HG03558 (cell line): ENCODE data around the gene STAT6.

Source experiments
- ATAC-seq: cut with Tn5 transposase; IDR thresholded peaks from one replicate; pipeline ENCODE4 v1.9.1; 2021; ENCODE audit warnings: moderate number of reproducible peaks; ENCODE audit not compliant: unreplicated experiment; ENCODE audit errors: extremely low read depth

Gene STAT6

GRCh38 chr12:57111031-57111734 is at the start of gene STAT6:
TSS of gene STAT6 (minus strand) at chr12:57111362. CDS start at chr12:57108278, 3,084 bp downstream.
- ATAC-seq: no peak

GRCh38 chr12:57160741-57161140 is 49.6 kb upstream of the STAT6 start:
- no peak for ATAC-seq

- ATAC-seq: no peak
Measured at GRCh38 chr12:57160040-57160439, 48.9 kb upstream of the STAT6 start.

- ATAC-seq: no peak
Measured at GRCh38 chr12:57159311-57159710, 48.1 kb upstream of the STAT6 start.

GRCh38 chr12:57158665-57159064 is 47.5 kb upstream of the STAT6 start:
- ATAC-seq: no peak

GRCh38 chr12:57158186-57158585 is 47.0 kb upstream of the STAT6 start:
- ATAC-seq: no peak

GRCh38 chr12:57157588-57158173 is 46.5 kb upstream of the STAT6 start:
- ATAC-seq: no peak

GRCh38 chr12:57156701-57157403 is 45.7 kb upstream of the STAT6 start:
- ATAC-seq: no peak

- no peak for ATAC-seq
Measured at GRCh38 chr12:57154804-57155434, 43.8 kb upstream of the STAT6 start.

- ATAC-seq: no peak
Measured at GRCh38 chr12:57154076-57154475, 42.9 kb upstream of the STAT6 start.

GRCh38 chr12:57153415-57153997 is 42.3 kb upstream of the STAT6 start:
- ATAC-seq: no peak

- no peak for ATAC-seq
Measured at GRCh38 chr12:57152639-57153038, 41.5 kb upstream of the STAT6 start.

- no peak for ATAC-seq
Measured at GRCh38 chr12:57151741-57152630, 40.8 kb upstream of the STAT6 start.

- no peak for ATAC-seq
Measured at GRCh38 chr12:57150400-57151000, 39.3 kb upstream of the STAT6 start.

- no peak for ATAC-seq
Measured at GRCh38 chr12:57149245-57149900, 38.2 kb upstream of the STAT6 start.

GRCh38 chr12:57148469-57149244 is 37.5 kb upstream of the STAT6 start:
- ATAC-seq: no peak

GRCh38 chr12:57146961-57147944 is 36.1 kb upstream of the STAT6 start, which contains the start of gene LRP1-AS:
TSS of gene LRP1-AS (minus strand) at chr12:57147619.
- ATAC-seq: no peak
